K562 (cell line): ENCODE results near the gene DDAH1. TPM values are rescaled to one million over a fixed set of nuclear protein-coding genes. Genes with fewer than 3 reads are reported as not detected.

Experiments
- ATAC-seq: fragments of 200-7000 bp; cut with Tn5 transposase; 3 replicates; pipeline ENCODE4 v1.9.1; 2020; ENCODE audit warnings: moderate library complexity
- BruUV-seq: library from RNA; stranded (reverse); fragments of 400-500 nt; replicated peaks from 2 replicates; lab custom pipeline; 2021; lab: Mats Ljungman, UMichigan
- CTCF ChIA-PET: fragments of 300-600 bp; formaldehyde crosslinking; extraction: SDS; loops from one replicate; lab custom pipeline; 2021; ENCODE audit warnings: low intra/inter-chr PET ratio; lab: Yijun Ruan, JAX
- POLR2A ChIA-PET: fragments of 300-600, 350-650 bp; sonication (Branson Sonifier 250); formaldehyde crosslinking; extraction: SDS; loops from one replicate; lab custom pipeline; 2021; ENCODE audit warnings: antibody characterized with exemption, inconsistent platforms; lab: Yijun Ruan, JAX
- DNase-seq, 4 experiments: peaks; one replicate each; pipeline versions ENCODE4 v3.0.0 to v3.0.0-alpha.2; 2011 to 2018; ENCODE audit warnings: low spot score in 3 of 4, mixed read lengths in 3 of 4; ENCODE audit errors: extremely low read depth in 1 of 4
- FAIRE-seq: peaks from 2 replicates; lab custom pipeline; 2011; peaks lifted over from hg19 to GRCh38; lab: Jason Lieb, UNC
- H2AFZ ChIP-seq: 2 replicates; pipeline ENCODE4 v1.6.0; 2011; ENCODE audit warnings: low read depth, low read length, control low read depth, inconsistent platforms
- H3K27ac ChIP-seq: fragments of 200-600 bp; 3 replicates; pipeline ENCODE4 v1.8.0; 2011; ENCODE audit warnings: low read depth, mild to moderate bottlenecking, control low read depth, inconsistent platforms, low read length, moderate library complexity, mixed read lengths; ENCODE audit errors: extremely low read depth
- H3K27me3 ChIP-seq, 2 experiments: fragments of 300-600 bp in 1 of 2; 2 replicates in 1 of 2; 3 replicates in 1 of 2; pipeline versions ENCODE4 v1.6.0 to v1.8.0; 2011; ENCODE audit warnings: inconsistent platforms in 2 of 2, low read length in 2 of 2, mild to moderate bottlenecking in 1 of 2, mixed read lengths in 1 of 2, moderate library complexity in 1 of 2; ENCODE audit not compliant: control insufficient read depth in 2 of 2, insufficient read depth in 2 of 2
- H3K36me3 ChIP-seq: fragments of 300-600 bp; 3 replicates; pipeline ENCODE4 v1.8.0; 2011; ENCODE audit warnings: mild to moderate bottlenecking, low read length, inconsistent platforms; ENCODE audit not compliant: control insufficient read depth, insufficient read depth
- H3K4me1 ChIP-seq, 2 experiments: fragments of 200-600 bp in 1 of 2; replicated peaks in 1 of 2; 2 replicates in 1 of 2; 3 replicates in 1 of 2; pipeline versions ENCODE4 v1.5.1 to v1.8.0; 2011; ENCODE audit warnings: inconsistent platforms in 2 of 2, low read length in 2 of 2, mild to moderate bottlenecking in 1 of 2, mixed read lengths in 1 of 2, moderate library complexity in 1 of 2; ENCODE audit not compliant: control insufficient read depth in 2 of 2, insufficient read depth in 2 of 2
- H3K4me2 ChIP-seq: 2 replicates; pipeline ENCODE4 v1.6.1; 2011; ENCODE audit warnings: low read length, control low read depth, inconsistent platforms, mixed read lengths; ENCODE audit not compliant: insufficient read depth
- H3K4me3 ChIP-seq: fragments of 200-600 bp; sonication (generic), shearing (Covaris generic); 2 replicates; pipeline ENCODE4 v1.5.1; 2016; ENCODE audit warnings: control low read depth, inconsistent platforms
- H3K79me2 ChIP-seq: fragments of 200-600 bp; 3 replicates; pipeline ENCODE4 v1.8.0; 2011; ENCODE audit warnings: low read length, inconsistent platforms; ENCODE audit not compliant: control insufficient read depth, insufficient read depth
- H3K9ac ChIP-seq, 2 experiments: 2 replicates each; pipeline versions ENCODE4 v1.6.0 to v1.6.1; 2011; ENCODE audit warnings: low read depth in 2 of 2, low read length in 2 of 2, control low read depth in 1 of 2, inconsistent platforms in 1 of 2, mild to moderate bottlenecking in 1 of 2, mixed read lengths in 1 of 2; ENCODE audit not compliant: insufficient read depth in 1 of 2
- H3K9me1 ChIP-seq: one replicate; pipeline ENCODE4 v1.6.0; 2011; ENCODE audit warnings: inconsistent platforms, mild to moderate bottlenecking, low read length, moderate library complexity; ENCODE audit not compliant: control insufficient read depth, insufficient read depth
- H3K9me3 ChIP-seq: replicated peaks from 2 replicates; pipeline ENCODE4 v1.5.1; 2011; ENCODE audit warnings: low read depth, low read length, inconsistent platforms; ENCODE audit not compliant: control insufficient read depth, insufficient read depth
- H4K20me1 ChIP-seq: replicated peaks from 2 replicates; pipeline ENCODE4 v1.6.1; 2011; ENCODE audit warnings: low read length, inconsistent platforms, mixed read lengths; ENCODE audit not compliant: control insufficient read depth, insufficient read depth
- ARID1B ChIP-seq: fragments of 450-650 bp; IDR thresholded peaks from 2 replicates; pipeline ENCODE4 v1.6.1; 2016; ENCODE audit warnings: antibody characterized with exemption, mild to moderate bottlenecking, inconsistent platforms
- CXXC5 ChIP-seq: fragments of 250-450 bp; sonication (Bioruptor Pico); IDR thresholded peaks from 2 replicates; pipeline ENCODE4 v1.8.0; 2022; ENCODE audit warnings: inconsistent platforms, mild to moderate bottlenecking, moderate library complexity
- FOSL1 ChIP-seq: fragments of 200-800 bp; sonication (Bioruptor generic); conservative IDR thresholded peaks from 2 replicates; pipeline ENCODE4 v1.6.1; 2016; ENCODE audit warnings: missing genetic modification characterization, missing compliant biosample characterization
- IRF2 ChIP-seq: sonication (generic); formaldehyde crosslinking; IDR thresholded peaks from 2 replicates; pipeline ENCODE4 v1.8.1; 2022; ENCODE audit warnings: mild to moderate bottlenecking, missing genetic modification reagents
- JUND ChIP-seq, 2 experiments: IDR thresholded peaks; 2 replicates in 1 of 2; 3 replicates in 1 of 2; pipeline ENCODE4 v1.6.1; 2011; ENCODE audit warnings: borderline replicate concordance in 2 of 2, low read depth in 2 of 2, low read length in 2 of 2, improper control_type of control experiment in 1 of 2, missing biosample characterization in 1 of 2, missing genetic modification characterization in 1 of 2, missing genetic modification reagents in 1 of 2
- KDM4B ChIP-seq, 2 experiments: fragments of 450-650 bp in 1 of 2; sonication (generic) in 1 of 2; IDR thresholded peaks; 2 replicates each; pipeline ENCODE4 v1.6.1; 2016 to 2017; ENCODE audit warnings: borderline replicate concordance in 2 of 2, antibody characterized with exemption in 1 of 2, low read depth in 1 of 2, mild to moderate bottlenecking in 1 of 2
- KHSRP ChIP-seq: fragments of 450-650 bp; IDR thresholded peaks from 2 replicates; pipeline ENCODE4 v1.6.1; 2017
- L3MBTL2 ChIP-seq: fragments of 450-650 bp; IDR thresholded peaks from 2 replicates; pipeline ENCODE4 v1.6.1; 2016; ENCODE audit warnings: mild to moderate bottlenecking, moderate library complexity
- MYNN ChIP-seq, 2 experiments: sonication (generic); formaldehyde crosslinking in 1 of 2; IDR thresholded peaks; 2 replicates each; pipeline versions ENCODE4 v1.5.0 to v1.6.1; 2016 to 2020; ENCODE audit warnings: antibody characterized with exemption in 1 of 2, missing genetic modification reagents in 1 of 2
- NCOA2 ChIP-seq, 2 experiments: fragments of 450-650 bp; IDR thresholded peaks; 2 replicates each; pipeline ENCODE4 v1.6.1; 2018; ENCODE audit warnings: mild to moderate bottlenecking in 2 of 2, moderate library complexity in 1 of 2; ENCODE audit not compliant: partially characterized antibody in 2 of 2
- NR1H2 ChIP-seq: sonication (generic); formaldehyde crosslinking; IDR thresholded peaks from 2 replicates; pipeline ENCODE4 v1.4.0; 2020; ENCODE audit warnings: mild to moderate bottlenecking, missing genetic modification reagents
- PML ChIP-seq: IDR thresholded peaks from 2 replicates; pipeline ENCODE4 v1.6.1; 2012; ENCODE audit warnings: low read length, inconsistent platforms
- RFX7 ChIP-seq: fragments of 250-450 bp; sonication (Bioruptor Pico); IDR thresholded peaks from 2 replicates; pipeline ENCODE4 v1.5.1; 2021; ENCODE audit warnings: mild to moderate bottlenecking
- SMAD3 ChIP-seq: fragments of 450-650 bp; formaldehyde crosslinking; conservative IDR thresholded peaks from 2 replicates; pipeline ENCODE4 v1.4.0; 2020; ENCODE audit warnings: mild to moderate bottlenecking
- SMAD4 ChIP-seq: fragments of 250-450 bp; sonication (Bioruptor Pico); conservative IDR thresholded peaks from 2 replicates; pipeline ENCODE4 v1.8.0; 2021; ENCODE audit warnings: inconsistent platforms, mild to moderate bottlenecking, moderate library complexity
- SMARCE1 ChIP-seq: fragments of 450-650 bp; IDR thresholded peaks from 2 replicates; pipeline ENCODE4 v1.7.1; 2016; ENCODE audit warnings: mild to moderate bottlenecking
- SOX6 ChIP-seq: fragments of 450-650 bp; IDR thresholded peaks from 2 replicates; pipeline ENCODE4 v1.6.1; 2014; ENCODE audit warnings: mild to moderate bottlenecking
- TAF9B ChIP-seq: fragments of 450-650 bp; IDR thresholded peaks from 2 replicates; pipeline ENCODE4 v1.6.1; 2018; ENCODE audit warnings: mild to moderate bottlenecking; ENCODE audit not compliant: partially characterized antibody
- ZNF41 ChIP-seq: fragments of 250-450 bp; sonication (Bioruptor Pico); conservative IDR thresholded peaks from 2 replicates; pipeline ENCODE4 v1.4.0; 2020; ENCODE audit warnings: mild to moderate bottlenecking
- WGBS: fragments of 100-300 bp; shearing (Covaris generic); methylation state at CpG from one replicate; pipeline ENCODE4 v1.1.6; 2016; ENCODE audit warnings: low coverage, mixed read lengths; ENCODE audit not compliant: insufficient coverage; ENCODE audit errors: missing lambda C conversion rate; 5-methylcytosine and 5-hydroxymethylcytosine counted together
- in situ Hi-C: fragments of 300-500 bp; cut with MboI; formaldehyde crosslinking; loops from 4 replicates; pipeline ENCODE4 v1.15.0; 2018; ENCODE audit warnings: inconsistent platforms, mixed read lengths
- intact Hi-C: fragments of 100-400 bp; cut with micrococcal nuclease; formaldehyde crosslinking; loops from 2 replicates; pipeline ENCODE4 v1.14.2; 2022
- polyA plus RNA-seq, 8 experiments: library from polyadenylated mRNA; depleted of rRNA in 4 of 8; stranded (reverse) in 5 of 8; unstranded in 3 of 8; fragments of >200 nt; fragmentation: Nextera tagmentation in 2 of 8; fragmentation: Illumina TruSeq in 1 of 8; extraction: Ambion mirVana in 2 of 8; extraction: Trizol in 1 of 8; gene quantifications; 2 replicates each; pipeline versions ENCODE4 v1.2.1 to v1.2.3, GENCODE V29; 2011 to 2014; ENCODE audit warnings: inconsistent platforms in 1 of 8, missing spikeins in 1 of 8
- total RNA-seq, 7 experiments: library from RNA; depleted of rRNA in 6 of 7; stranded (reverse); fragments of >200 nt in 6 of 7; fragmentation: Illumina TruSeq in 2 of 7; extraction: Trizol in 2 of 7; gene quantifications; 2 replicates each; pipeline versions ENCODE4 v1.2.1 to v1.2.3, GENCODE V29; 2011 to 2021; ENCODE audit warnings: low replicate concordance in 1 of 7
- TF ChIP-seq, protein P1 (sequence below): fragments of 450-650 bp; IDR thresholded peaks from 2 replicates; pipeline ENCODE4 v1.6.1; 2017; ENCODE audit warnings: antibody characterized with exemption, mild to moderate bottlenecking

DDAH1 gene
- total and polyA plus RNA-seq, 9 of the 15 experiments (the other 6 are each of a cell fraction or from before 2014, with no cell fraction given) = 0.04 to 0.24 (median 0.10) TPM

- ChIA-PET POLR2A (no interaction called here), CTCF (no interaction called here)
- peak overlapping the region; percentile 17; the same call in 1 of the 2 replicates for H2AFZ ChIP-seq
- H3K9me1 ChIP-seq = no peaks in the 10 kb centered on the region
- DNase-seq (no peak), ATAC-seq (peak; percentile 45; the same call in 2 of the 3 replicates), FAIRE-seq (no peak)
- intact Hi-C loops (no loop called here), in situ Hi-C loops (no loop called here)
- H3K27me3 ChIP-seq = peaks cover 4 to 9% of the 10 kb centered on the region in 2 experiments; a peak in 3 of 5 replicates
- no peaks in the 10 kb centered on the region for H3K4me1 ChIP-seq
- H3K4me2 ChIP-seq = no peak overlapping the region
- H3K36me3 ChIP-seq = no peaks in the 10 kb centered on the region
- BruUV-seq = no TSS peak
- H3K4me3 ChIP-seq = no peak overlapping the region
- no peak overlapping the region for H3K27ac ChIP-seq
- H4K20me1 ChIP-seq = no peaks in the 10 kb centered on the region
- H3K9ac ChIP-seq = no peak overlapping the region
- H3K79me2 ChIP-seq = no peaks in the 10 kb centered on the region
- WGBS = 11% methylated on average over 11 of the region's 11 CpGs
- no peaks in the 10 kb centered on the region for H3K9me3 ChIP-seq
- no peak for TF ChIP-seq SMAD3 (CRISPR knock-in tag)
- no peak for TF ChIP-seq NCOA2 (IDR thresholded peaks at IDR 0.05; ENCODE audit: partially characterized antibody in 2 of 2)
- TF ChIP-seq RFX7 (CRISPR knock-in tag) = no peak
- 0 out of 2 replicates have a peak, but pooled peaks have one; percentile 20 for TF ChIP-seq ARID1B
- peak; percentile 71; the same call in 1 of the 2 replicates for TF ChIP-seq JUND (IDR thresholded peaks at IDR 0.05; ENCODE audit: borderline replicate concordance, low read depth, low read length)
- TF ChIP-seq JUND (tag; IDR thresholded peaks at IDR 0.05; ENCODE audit: borderline replicate concordance, low read depth, low read length) = peak; percentile 85
- TF ChIP-seq KDM4B (IDR thresholded peaks at IDR 0.05; ENCODE audit: borderline replicate concordance in 2 of 2, low read depth in 1 of 2) = no peak
- peak; percentile 46; the same call in 1 of the 2 replicates for TF ChIP-seq SOX6
- no peak for TF ChIP-seq CXXC5 (CRISPR knock-in tag)
- TF ChIP-seq L3MBTL2 = 0 out of 2 replicates have a peak, but pooled peaks have one; percentile 27
- no peak; the same call in 1 of the 2 replicates for TF ChIP-seq SMARCE1
- no peak for TF ChIP-seq ZNF41
- TF ChIP-seq MYNN (IDR thresholded peaks at IDR 0.05) = no peak
- no peak for TF ChIP-seq MYNN (CRISPR knock-in tag; IDR thresholded peaks at IDR 0.05)
- no peak for TF ChIP-seq SMAD4 (CRISPR knock-in tag)
- TF ChIP-seq NR1H2 (CRISPR knock-in tag) = no peak
- TF ChIP-seq IRF2 = no peak
- TF ChIP-seq, protein P1, sequence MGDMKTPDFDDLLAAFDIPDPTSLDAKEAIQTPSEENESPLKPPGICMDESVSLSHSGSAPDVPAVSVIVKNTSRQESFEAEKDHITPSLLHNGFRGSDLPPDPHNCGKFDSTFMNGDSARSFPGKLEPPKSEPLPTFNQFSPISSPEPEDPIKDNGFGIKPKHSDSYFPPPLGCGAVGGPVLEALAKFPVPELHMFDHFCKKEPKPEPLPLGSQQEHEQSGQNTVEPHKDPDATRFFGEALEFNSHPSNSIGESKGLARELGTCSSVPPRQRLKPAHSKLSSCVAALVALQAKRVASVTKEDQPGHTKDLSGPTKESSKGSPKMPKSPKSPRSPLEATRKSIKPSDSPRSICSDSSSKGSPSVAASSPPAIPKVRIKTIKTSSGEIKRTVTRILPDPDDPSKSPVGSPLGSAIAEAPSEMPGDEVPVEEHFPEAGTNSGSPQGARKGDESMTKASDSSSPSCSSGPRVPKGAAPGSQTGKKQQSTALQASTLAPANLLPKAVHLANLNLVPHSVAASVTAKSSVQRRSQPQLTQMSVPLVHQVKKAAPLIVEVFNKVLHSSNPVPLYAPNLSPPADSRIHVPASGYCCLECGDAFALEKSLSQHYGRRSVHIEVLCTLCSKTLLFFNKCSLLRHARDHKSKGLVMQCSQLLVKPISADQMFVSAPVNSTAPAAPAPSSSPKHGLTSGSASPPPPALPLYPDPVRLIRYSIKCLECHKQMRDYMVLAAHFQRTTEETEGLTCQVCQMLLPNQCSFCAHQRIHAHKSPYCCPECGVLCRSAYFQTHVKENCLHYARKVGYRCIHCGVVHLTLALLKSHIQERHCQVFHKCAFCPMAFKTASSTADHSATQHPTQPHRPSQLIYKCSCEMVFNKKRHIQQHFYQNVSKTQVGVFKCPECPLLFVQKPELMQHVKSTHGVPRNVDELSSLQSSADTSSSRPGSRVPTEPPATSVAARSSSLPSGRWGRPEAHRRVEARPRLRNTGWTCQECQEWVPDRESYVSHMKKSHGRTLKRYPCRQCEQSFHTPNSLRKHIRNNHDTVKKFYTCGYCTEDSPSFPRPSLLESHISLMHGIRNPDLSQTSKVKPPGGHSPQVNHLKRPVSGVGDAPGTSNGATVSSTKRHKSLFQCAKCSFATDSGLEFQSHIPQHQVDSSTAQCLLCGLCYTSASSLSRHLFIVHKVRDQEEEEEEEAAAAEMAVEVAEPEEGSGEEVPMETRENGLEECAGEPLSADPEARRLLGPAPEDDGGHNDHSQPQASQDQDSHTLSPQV = no peak
- TF ChIP-seq PML = no peak
- TF ChIP-seq TAF9B = no peak
- no peak for TF ChIP-seq KHSRP
- TF ChIP-seq FOSL1 (tag) = peak; percentile 87
Observed at GRCh38 chr1:85297855-85298629, 166.9 kb downstream of the DDAH1 start.
